SKM-1 (cell line): ENCODE data around the gene PPCDC.

Experiments
- DNase-seq: peaks from one replicate; lab custom pipeline; 2025; ENCODE audit not compliant: unreplicated experiment; lab: John Stamatoyannopoulos, UW

PPCDC gene

DNA sequence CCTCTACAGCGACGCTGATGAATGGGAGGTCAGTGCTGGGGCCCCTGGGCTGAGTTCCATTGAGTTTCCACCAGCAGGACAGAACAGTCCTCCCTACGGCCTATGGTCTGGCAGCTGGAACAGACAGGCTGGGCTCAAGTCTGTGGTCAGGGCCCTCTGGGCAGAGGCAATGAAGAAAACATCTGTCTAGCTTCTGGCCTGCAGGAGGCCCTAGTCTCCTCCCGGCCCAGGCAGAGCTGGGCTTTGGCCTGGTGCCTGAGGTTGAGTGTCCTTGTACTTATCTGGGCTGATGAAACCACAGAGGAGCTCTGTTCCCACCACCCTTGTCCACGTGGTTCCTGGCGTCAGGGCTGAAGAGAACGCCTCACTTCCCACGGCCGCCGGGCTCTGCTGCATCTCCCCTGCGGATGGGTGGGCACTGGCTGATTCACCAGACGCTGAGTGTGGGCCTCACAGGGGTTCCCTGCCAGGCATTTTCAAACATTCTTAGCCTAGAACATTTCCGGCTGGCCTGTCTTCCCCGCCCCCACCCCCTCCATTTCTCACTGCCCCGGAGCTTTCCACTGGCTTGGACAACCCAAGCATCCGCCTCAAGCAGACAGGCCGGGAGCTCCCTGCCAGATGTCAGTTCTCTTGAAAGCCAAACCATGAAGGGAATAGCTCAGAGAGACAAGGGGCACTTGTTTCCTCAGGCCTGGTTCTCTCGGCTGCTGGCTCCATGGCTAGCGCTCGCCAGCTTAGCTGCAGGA, 20.3 kb downstream of the PPCDC start:
- DNase-seq: peak; percentile 79

DNA sequence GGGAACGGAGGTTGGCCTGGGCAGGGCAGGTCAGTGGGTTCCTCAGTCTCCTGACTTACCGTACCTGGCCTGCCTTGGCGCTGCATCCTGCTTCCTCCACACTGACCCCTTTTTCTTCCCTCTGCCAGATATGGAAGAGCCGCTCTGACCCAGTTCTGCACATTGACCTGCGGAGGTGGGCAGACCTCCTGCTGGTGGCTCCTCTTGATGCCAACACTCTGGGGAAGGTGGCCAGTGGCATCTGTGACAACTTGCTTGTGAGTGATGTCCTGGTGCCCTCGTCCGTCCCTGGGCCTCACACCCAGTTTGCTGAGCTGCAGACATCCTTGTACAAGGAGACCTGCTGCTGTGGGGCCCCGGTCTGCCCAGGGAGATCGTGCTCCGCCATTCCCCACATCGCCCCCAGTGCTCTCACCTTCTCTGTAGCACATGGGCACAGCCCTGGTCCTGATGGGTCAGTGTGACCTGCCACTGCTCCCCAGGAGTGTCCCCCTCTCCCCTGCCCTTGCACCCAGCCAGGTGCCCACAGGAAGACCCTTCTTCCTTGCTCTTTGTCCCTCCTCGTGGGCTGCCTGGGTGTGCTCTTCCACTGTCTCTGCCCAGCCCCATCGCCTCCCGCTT, 21.0 kb downstream of the PPCDC start:
- no peak for DNase-seq

DNA sequence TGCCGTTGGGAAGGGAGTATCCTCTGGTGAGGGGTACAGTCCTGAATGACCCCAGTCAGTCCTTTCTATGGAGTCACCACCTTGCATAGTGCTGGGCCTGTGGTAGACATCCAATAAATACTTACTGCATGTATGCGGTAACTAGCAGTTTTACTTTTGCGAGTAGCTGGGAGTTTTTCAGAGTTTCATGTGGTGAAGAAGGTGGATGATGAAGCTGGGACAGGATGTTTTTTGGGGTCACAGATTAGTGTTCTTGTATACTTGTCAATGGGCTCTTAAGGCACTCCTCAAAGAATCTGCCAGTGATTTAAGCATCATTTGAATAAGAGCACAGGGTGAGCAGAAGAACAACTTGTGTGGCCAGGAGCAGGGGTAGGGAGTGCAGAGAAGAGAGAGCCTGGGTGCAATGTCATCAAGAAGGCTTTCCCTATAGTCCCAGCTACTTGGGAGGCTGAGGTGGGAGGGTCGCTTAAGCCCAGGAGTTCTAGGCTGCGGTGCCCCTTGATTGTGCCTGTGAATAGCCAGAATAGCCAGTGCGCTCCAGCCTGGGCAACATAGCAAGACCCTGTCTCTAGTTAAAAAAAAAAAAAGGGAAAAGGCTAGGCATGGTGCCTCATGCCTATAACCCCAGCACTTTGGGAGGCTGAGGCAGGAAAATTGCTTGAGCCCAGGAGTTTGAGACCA, 22.1 kb downstream of the PPCDC start:
- DNase-seq: no peak

DNA sequence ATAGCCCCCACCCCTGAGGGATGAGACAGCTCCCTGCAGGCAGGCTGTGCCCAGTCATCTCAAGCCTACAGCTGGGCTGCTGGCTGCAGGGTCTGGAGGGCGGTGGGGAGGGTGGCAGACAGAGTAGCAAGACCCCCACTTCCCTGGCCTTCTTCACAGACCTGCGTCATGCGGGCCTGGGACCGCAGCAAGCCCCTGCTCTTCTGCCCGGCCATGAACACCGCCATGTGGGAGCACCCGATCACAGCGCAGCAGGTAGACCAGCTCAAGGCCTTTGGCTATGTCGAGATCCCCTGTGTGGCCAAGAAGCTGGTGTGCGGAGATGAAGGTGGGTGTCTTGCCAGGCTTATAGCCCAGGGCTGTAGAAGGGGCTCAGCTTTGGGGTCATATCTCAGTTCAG, 25.0 kb downstream of the PPCDC start:
- DNase-seq: no peak

DNA sequence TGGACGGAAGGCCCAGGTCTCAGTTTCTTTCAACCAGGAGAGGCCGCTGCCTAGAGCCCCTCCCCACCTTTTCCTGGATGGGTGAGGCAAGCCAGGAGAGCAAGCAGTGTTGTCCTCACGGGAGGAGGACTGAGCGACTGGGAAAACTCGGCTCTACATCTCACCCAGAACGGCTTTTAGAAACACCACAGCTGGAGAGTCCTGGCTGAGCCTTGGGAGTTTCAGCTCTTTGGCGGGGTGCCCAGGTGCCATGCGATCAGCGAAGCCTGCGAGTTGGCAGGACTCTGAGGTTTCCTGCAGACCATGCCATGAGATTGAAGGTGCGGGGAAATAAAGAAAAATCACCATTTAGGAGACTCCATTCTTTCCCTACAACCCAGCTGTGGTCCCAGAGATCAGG, 26.0 kb downstream of the PPCDC start:
- no peak for DNase-seq

DNA sequence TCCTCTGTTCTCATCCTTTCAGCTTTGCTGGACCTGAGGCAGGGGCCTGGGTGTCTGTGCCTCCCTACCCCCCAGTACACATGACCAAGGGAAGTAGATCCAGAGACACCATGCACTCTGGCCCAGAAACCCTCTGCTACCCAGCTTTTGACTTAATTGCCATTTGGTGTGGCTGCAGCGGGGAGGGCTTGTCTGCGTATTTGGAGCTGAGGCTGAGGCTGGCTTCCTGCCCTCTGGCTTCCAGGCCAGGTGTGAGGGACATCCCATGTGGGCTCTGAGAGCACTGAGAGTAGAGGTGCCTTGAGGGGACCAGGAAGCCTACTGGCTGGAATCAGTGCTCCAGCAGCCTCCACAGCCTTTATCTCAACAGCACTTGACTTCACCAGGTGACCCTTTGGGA, 26.9 kb downstream of the PPCDC start:
- no peak for DNase-seq

DNA sequence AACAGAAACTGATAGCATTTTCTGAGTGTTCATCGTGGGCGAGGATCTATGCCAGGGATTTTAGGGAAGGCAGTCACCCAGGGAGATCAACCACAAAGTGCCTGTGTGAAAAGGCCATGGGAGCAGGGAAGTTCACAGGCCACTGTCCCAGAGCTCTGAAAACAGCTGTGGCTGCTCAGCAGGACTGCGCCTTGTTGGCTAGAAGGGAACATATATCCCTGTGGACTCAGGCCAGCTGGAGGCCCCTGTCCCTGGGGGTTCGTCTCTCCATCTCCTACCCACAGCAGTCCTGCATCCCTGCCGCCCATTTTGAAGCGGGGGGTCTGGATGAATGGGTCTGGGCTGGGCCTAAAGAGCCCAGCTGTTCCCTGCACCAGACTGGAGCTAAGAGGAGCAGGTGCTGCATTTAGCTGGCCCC, 27.8 kb downstream of the PPCDC start:
- no peak for DNase-seq

DNA sequence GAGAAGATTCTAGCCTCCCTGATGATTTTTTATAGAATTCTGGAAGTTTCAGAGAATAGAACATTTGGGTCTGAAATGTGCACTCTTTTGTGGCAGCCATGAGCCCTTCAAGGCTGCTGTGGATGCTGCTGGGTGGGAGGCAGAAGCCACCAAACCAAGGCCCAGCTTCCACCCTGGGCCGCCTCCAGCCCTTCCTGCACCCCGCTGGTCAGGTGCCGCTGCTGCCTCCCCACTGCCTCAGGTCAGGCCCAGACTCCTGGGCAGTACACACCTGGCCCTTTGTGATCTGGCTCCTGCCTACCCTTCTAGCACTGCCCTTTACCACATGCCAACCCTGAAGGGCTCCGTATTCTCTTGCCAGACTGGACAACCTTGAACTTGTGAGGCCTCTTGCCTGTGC, 28.3 kb downstream of the PPCDC start:
- no peak for DNase-seq

DNA sequence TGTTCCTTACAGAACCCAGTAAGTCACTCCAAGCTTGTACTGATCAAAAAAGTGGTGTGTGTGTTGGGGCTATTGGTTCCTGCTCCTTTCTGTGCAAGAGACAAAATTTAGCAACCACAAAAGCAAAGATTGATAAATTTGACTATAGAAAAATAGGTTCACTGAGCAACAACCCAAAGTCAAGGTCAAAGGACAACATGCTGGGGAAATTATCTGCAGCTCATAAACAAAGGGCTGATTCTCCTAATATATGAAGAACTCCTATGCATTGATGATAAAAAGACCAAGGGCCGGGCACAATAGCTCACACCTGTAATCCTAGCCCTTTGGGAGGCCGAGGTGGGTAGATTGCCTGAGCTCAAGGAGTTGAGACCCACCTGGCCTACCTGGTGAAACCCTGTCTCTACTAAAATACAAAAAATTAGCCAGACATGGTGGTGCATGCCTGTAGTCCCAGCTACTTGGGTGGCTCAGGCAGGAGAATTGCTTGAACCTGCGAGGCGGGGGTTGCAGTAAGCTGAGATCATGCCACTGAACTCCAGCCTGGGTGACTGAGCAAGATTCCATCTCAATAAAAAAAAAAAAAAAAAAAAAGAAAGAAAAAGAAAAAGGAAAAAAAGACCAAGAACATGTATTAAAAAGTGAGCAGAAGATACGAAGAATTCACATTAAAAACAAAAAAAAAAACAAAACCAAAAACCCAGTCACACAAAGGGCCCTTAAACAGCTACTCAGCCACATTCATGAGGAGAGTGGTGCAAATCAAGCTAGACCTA, 29.8 kb downstream of the PPCDC start:
- DNase-seq: no peak

DNA sequence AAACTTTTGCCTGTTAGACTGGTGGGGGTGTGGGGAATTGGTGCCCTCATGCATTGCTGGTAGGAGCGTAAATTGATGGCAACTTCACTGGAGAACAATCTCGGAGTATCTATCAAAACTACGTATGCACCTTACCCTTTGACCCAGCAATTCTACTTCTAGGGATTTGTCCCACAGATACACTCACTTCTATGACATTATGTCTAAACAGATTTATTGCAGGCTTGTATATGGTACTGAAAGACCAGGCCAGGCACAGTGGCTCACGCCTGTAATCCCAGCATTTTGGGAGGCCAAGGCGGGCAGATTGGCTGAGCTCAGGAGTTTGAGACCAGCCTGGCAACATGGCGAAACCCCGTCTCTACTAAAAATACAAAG, 30.3 kb downstream of the PPCDC start:
- no peak for DNase-seq

DNA sequence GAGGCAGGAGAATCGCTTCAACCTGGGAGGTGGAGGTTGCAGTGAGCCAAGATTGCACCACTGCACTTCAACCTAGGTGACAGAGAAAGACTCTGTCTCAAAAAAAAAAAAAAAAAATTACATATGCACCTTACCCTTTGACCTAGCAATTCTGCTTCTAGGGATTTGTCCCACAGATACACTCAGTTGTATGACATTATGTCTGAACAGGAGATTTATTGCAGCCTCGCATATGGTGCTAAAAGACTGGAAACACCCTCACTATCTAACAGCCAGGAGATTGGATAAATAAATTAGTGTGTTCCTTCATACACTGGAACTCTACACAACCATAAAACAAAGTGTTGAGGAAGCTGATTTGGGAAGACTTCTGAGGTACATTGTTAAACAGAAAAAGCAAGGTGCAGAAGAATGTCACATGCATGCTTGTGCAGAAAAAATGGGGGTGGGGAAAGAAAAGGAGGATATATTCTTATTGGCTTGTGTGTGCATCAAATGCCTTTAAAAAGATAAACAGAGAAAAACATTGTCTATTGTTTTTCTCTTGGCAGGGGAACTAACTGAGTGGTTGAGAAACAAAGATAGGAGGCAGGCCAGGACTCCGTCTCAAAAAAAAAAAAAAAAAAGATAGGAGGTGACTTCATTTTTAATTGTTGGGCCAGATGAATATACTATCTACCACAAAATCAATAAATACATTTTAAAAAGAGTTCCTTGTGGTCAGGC, 30.9 kb downstream of the PPCDC start:
- no peak for DNase-seq

DNA sequence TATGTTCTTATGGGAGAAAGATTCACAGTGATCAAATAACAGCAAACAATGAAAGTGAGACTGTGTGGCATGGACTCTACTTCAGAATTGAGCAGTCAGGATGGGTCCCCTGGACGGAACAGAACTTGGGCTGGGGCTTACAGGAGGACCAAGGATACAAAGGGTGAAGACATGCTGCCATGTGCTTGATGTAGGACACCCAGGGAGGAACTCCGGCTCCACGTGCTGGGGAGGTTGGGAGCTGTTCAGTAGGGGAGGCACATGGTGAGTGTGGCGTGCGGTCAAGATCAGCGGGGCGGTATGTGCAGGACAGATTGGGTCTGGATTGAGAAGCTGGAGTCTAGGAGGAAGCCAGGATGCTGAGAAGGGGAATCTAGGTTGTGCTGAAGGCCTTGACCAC, 32.6 kb downstream of the PPCDC start:
- no peak for DNase-seq

DNA sequence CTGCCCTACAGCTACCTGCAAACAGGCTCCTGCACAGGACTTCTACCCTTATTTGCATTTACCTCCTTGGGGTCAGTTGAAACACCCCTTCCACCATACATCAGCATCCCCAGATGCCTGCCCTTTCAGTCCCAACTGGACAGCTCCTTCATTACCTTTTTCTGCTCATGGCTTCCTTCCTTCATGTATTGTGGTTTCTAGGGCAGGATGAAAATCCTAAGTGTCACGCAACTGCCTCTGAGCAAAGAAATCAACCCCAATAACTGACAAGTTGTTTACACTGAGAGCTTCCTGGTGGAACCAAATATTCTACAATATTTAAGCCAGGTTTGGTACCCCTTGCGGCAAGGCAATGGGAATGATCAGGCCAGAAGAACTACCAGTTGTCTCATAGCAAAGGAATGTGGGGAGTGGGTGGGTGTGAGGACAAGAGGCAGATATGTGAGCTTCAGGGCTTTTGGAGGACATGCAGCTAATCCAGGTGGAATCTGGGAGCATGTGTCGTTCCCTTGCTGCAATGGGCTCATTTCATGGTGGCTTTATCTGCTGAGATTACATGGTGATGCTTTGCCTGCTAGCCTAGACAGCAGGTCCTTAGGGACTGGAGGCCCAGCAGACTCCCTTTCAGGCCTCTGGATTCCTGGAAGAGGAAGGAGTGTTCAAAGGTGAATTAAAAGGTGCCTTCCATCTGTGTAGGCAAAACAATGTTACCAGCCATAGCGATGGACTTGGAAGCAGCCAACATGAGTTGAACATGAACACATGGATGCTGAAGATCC, 34.9 kb downstream of the PPCDC start:
- DNase-seq: no peak

DNA sequence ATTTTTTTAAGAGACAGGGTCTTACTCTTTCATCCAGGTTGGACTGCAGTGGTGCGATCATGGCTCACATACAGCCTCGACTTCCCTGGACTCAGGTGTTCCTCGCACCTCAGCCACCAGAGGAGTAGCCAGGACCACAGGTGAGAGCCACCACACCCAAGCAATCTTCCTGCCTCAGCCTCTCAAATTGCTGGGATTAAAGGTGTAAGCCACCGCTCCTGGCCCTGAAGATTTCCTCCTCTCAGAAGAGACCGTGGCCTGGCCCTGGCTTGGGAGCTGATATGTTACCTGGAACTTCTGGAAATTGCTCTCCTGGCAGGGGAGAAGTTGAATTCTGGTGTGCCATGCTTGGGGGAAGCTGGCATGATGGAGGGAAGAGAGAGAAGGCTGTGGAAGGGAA, 36.2 kb downstream of the PPCDC start:
- no peak for DNase-seq

DNA sequence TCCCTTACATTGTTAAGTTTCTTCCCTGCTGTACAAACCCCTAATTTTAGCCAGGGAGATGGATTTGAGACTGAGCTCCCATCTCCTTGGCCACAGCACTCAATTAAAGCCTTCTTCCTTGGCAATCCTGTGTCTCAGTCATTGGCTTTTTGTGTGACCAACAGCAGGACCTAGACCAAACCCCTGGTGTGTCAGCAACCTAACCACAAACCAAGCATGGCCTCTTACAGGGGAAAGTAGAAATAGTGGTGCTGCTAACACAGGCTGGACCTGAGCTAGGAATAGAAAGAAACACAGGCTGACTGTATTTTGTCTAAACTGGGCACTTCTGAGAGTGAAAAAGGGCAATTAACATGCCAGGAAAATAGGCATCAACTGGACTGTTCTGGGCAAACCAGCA, 37.9 kb downstream of the PPCDC start:
- peak; percentile 46 for DNase-seq

DNA sequence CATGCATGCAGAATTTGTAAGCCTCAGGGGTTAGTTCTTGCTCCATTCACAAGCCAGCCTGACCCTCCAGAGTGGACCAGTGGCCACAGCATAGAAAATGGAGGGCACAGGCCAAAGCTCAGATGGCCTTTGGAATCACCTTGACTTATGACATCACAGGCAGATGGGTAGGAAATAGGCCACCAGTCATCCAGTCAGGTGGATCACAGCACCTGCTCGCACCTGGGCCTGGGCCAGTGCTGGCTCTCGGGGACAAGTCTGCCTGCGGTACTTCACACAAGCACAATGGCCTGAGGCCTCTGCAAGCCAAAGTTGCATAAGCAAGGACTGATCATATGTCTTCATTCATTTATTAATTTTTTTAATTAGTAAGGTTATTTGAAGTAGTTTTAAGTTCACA, 39.3 kb downstream of the PPCDC start:
- DNase-seq: no peak

DNA sequence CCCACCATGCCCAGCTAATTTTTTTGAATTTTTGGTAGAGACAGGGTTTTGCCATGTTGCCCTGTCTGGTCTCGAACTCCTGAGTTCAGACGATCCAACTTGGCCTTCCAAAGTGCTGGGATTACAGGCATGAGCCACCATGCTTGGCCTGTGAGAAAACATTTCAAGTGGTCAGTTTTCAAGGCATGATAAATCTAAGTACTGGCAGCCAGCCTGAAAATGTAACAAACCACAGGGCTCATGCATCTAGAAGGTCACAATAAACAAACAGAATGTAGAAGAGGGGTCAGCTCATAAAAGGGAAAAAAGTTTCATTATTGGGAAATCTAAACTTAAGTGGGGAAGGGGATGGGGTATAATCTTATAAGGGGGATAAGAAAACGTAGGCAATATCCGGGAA, 39.9 kb downstream of the PPCDC start:
- no peak for DNase-seq

DNA sequence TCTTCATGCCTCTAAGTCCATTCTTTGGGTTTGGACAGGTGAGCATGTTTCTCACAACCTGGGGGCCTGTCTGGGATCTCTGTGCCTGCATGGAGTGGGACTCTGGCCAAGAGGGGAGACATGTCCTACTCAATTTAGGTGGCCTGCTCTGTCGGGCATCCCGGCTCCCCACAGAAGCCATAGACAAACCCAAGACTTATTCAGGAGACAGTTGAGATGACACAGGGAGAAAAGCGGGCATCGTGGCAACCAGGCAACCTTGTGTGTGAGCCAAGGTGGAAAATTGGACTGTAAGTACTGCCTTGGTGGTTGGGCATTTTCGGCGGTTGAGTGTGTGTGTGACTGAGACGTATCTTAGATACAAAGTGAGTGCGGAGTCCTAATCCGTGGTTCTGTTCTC, 40.5 kb downstream of the PPCDC start:
- DNase-seq: no peak

DNA sequence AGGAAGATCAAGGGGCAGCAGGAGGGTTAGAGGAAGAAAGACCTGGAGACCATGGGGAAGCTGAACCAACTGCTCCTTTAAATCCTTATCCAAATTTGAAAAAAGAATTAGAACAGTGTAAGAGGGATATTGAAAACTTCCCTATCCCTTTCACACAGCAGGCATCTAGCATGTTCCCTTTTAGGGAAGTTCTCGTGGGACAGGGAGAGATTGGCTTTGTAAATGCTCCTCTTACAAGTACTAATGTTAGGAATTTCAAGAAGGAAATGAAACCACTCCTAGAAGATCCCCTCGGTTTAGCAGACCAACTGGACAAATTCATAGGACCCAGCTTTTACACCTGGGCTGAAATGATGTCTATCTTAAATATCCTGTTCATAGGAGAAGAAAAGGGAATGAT, 41.5 kb downstream of the PPCDC start:
- no peak for DNase-seq

DNA sequence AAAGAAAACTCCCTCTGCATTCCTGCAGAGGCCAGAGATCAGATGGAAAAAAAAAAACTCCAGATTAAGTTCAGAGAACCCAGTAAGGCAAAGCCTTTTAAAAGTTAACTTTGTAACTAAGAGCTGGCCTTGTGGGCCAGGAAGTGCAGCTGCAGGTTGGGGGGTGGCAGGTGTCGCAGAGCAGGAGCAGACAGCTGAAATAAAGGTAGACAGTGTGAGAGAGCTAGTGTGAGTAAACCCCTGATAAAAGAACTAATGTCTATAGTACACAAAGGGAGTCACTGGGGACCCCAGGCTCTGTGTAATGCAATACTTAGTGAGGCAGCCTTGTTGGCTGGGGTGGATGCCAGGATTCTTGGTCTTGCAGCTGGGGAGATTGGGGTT, 42.1 kb downstream of the PPCDC start:
- DNase-seq: no peak
